HepG2 (cell line): ENCODE data around the gene BEAN1. TPM values are rescaled to one million over a fixed set of nuclear protein-coding genes. Genes with fewer than 3 reads are reported as not detected.

Experiments
- BATF2 ChIP-seq: sonication (generic); formaldehyde crosslinking; IDR thresholded peaks from 2 replicates; pipeline ENCODE4 v1.8.0; 2022; ENCODE audit warnings: mild to moderate bottlenecking, missing genetic modification reagents, moderate library complexity
- CREM ChIP-seq, 2 experiments: sonication (generic) in 1 of 2; formaldehyde crosslinking in 1 of 2; IDR thresholded peaks; 2 replicates each; pipeline versions ENCODE4 v1.4.0 to v1.6.1; 2016 to 2020; ENCODE audit warnings: antibody characterized with exemption in 1 of 2, mild to moderate bottlenecking in 1 of 2, missing genetic modification reagents in 1 of 2
- E2F2 ChIP-seq: sonication (generic); formaldehyde crosslinking; IDR thresholded peaks from 2 replicates; pipeline ENCODE4 v1.4.0; 2020; ENCODE audit warnings: missing genetic modification reagents, borderline replicate concordance
- HMGXB4 ChIP-seq, 2 experiments: sonication (generic) in 1 of 2; formaldehyde crosslinking in 1 of 2; IDR thresholded peaks; 2 replicates each; pipeline versions ENCODE4 v1.4.0 to v1.6.1; 2018 to 2020; ENCODE audit warnings: missing genetic modification reagents in 2 of 2, borderline replicate concordance in 1 of 2, low read depth in 1 of 2, mild to moderate bottlenecking in 1 of 2, missing biosample characterization in 1 of 2
- HNF1B ChIP-seq: sonication (generic); formaldehyde crosslinking; IDR thresholded peaks from 2 replicates; pipeline ENCODE4 v1.5.1; 2020; ENCODE audit warnings: mild to moderate bottlenecking, moderate library complexity, missing genetic modification reagents
- JARID2 ChIP-seq: sonication (generic); formaldehyde crosslinking; IDR thresholded peaks from 2 replicates; pipeline ENCODE4 v1.8.1; 2023; ENCODE audit warnings: missing genetic modification reagents, inconsistent platforms; ENCODE audit not compliant: insufficient replicate concordance
- KDM4B ChIP-seq: sonication (generic); formaldehyde crosslinking; IDR thresholded peaks from 2 replicates; pipeline ENCODE4 v1.4.0; 2020; ENCODE audit warnings: missing genetic modification reagents
- PCBP2 ChIP-seq: fragments of 200-400 bp; formaldehyde crosslinking; optimal IDR thresholded peaks from 2 replicates; pipeline ENCODE3; 2018; ENCODE audit warnings: low read length, low read depth; ENCODE audit not compliant: poor library complexity, severe bottlenecking
- PRDM15 ChIP-seq: sonication (generic); formaldehyde crosslinking; IDR thresholded peaks from 2 replicates; pipeline ENCODE4 v1.4.0; 2020; ENCODE audit warnings: missing genetic modification reagents
- TAF15 ChIP-seq: fragments of 200-400 bp; formaldehyde crosslinking; IDR thresholded peaks from one replicate; pipeline ENCODE4 v1.6.1; 2018; ENCODE audit warnings: mild to moderate bottlenecking, low read depth, low read length; ENCODE audit not compliant: poor library complexity, severe bottlenecking
- TFDP1 ChIP-seq: IDR thresholded peaks from 2 replicates; pipeline ENCODE4 v1.6.1; 2016; ENCODE audit warnings: missing compliant biosample characterization, missing genetic modification reagents, borderline replicate concordance
- ZBTB7B ChIP-seq: sonication (generic); formaldehyde crosslinking; IDR thresholded peaks from 2 replicates; pipeline ENCODE4 v1.4.0; 2020; ENCODE audit warnings: missing genetic modification reagents
- ZKSCAN1 ChIP-seq: fragments of 150-350 bp; IDR thresholded peaks from 2 replicates; pipeline ENCODE4 v1.6.1; 2014; ENCODE audit warnings: low read length
- ZNF343 ChIP-seq: sonication (generic); formaldehyde crosslinking; IDR thresholded peaks from 2 replicates; pipeline ENCODE4 v1.4.0; 2020; ENCODE audit warnings: mild to moderate bottlenecking, missing genetic modification reagents
- ZNF44 ChIP-seq: sonication (generic); formaldehyde crosslinking; IDR thresholded peaks from 2 replicates; pipeline ENCODE4 v1.5.1; 2020; ENCODE audit warnings: mild to moderate bottlenecking, missing genetic modification reagents
- ZNF891 ChIP-seq: sonication (generic); formaldehyde crosslinking; IDR thresholded peaks from 2 replicates; pipeline ENCODE4 v1.5.0; 2020; ENCODE audit warnings: mild to moderate bottlenecking, missing genetic modification reagents
- polyA plus RNA-seq, 8 experiments: library from polyadenylated mRNA; depleted of rRNA in 3 of 8; stranded (reverse) in 7 of 8; unstranded in 1 of 8; fragments of >200 nt; fragmentation: Illumina TruSeq in 4 of 8; extraction: Trizol in 4 of 8; gene quantifications; 2 replicates each; pipeline versions ENCODE4 v1.2.1 to v1.2.3, GENCODE V29; 2011 to 2016; ENCODE audit warnings: low read depth in 4 of 8, missing spikeins in 1 of 8, mixed read lengths in 1 of 8; ENCODE audit not compliant: insufficient read depth in 1 of 8
- total RNA-seq, 5 experiments: library from RNA; depleted of rRNA; stranded (reverse); fragments of >200 nt; fragmentation: Illumina TruSeq; extraction: Trizol; gene quantifications; 2 replicates each; pipeline ENCODE4 v1.2.3, GENCODE V29; 2016; ENCODE audit warnings: low read depth in 1 of 5

BEAN1 gene
- total and polyA plus RNA-seq, 2 of the 13 experiments (the other 11 are each of a cell fraction or from before 2014, with no cell fraction given) = 0.53 to 1.4 TPM

- TF ChIP-seq PRDM15 (CRISPR knock-in tag) = 0 out of 2 replicates have a peak, but pooled peaks have one; percentile 23
- no peak for TF ChIP-seq ZNF44
- TF ChIP-seq HMGXB4 (CRISPR knock-in tag; IDR thresholded peaks at IDR 0.05; ENCODE audit: borderline replicate concordance in 1 of 2, low read depth in 1 of 2) = peak; percentile 70 to 83
- no peak for TF ChIP-seq ZNF343 (CRISPR knock-in tag)
- peak; percentile 59; the same call in 1 of the 2 replicates for TF ChIP-seq ZNF891 (CRISPR knock-in tag)
- no peak for TF ChIP-seq ZKSCAN1
- TF ChIP-seq CREM (IDR thresholded peaks at IDR 0.05) = peak; percentile 82
- TF ChIP-seq CREM (CRISPR knock-in tag; IDR thresholded peaks at IDR 0.05) = no peak
- 0 out of 2 replicates have a peak, but pooled peaks have one; percentile 73 for TF ChIP-seq E2F2 (CRISPR knock-in tag)
- 0 out of 2 replicates have a peak, but pooled peaks have one; percentile 40 for TF ChIP-seq KDM4B
- TF ChIP-seq PCBP2 = no peak
- no peak for TF ChIP-seq BATF2 (CRISPR knock-in tag)
- TF ChIP-seq TFDP1 (CRISPR knock-in tag) = peak; percentile 81
- TF ChIP-seq ZBTB7B (CRISPR knock-in tag) = peak; percentile 67; the same call in 1 of the 2 replicates
- no peak for TF ChIP-seq TAF15
- peak; percentile 97 for TF ChIP-seq HNF1B (CRISPR knock-in tag)
- TF ChIP-seq JARID2 (CRISPR knock-in tag) = peak; percentile 53
Observed at GRCh38 chr16:66516808-66517585, 89.9 kb downstream of the BEAN1 start (continued).
